ENCODE data around the gene PRPF40A.

Gene PRPF40A

DNA sequence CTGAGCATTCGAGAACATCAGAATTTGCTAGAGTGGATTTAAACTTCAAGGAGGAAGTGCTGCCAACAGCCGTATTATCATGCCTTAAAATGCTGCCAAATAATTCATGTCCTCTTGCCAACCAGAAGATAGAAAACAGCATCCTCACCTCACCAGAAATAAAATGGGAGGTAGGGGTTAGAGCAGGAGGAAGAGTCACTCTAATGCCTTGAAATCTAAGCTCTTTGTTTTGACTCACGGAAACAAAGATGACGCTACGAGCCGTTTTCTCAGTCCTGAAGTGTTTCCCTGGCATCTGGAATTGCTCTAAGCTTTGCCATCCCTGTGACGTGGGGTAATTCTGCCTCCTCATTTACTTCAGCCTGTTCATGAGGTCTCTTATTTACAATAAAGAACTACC, 97.1 kb downstream of the PRPF40A start:
- no peak for DNase-seq (ENCODE audit: low read depth)

DNA sequence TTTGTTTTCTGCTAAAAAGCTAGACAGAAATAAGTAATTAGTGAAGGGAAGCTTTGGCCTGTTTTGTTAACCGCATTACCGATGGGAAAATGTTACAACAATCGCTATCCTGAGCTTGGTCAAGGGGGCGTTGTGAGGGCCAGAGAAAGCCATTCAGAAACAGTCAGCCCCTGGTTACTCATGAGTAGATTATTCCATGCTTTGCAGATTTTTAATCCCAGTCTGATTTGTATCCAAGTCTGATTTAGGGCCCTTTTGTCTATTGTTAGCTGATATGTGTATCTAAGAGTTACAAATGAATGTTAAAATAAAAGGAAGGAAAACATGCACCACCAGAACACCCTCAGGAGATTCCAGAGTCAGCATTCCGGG, 99.1 kb downstream of the PRPF40A start:
- DNase-seq (ENCODE audit: low read depth) = no peak

DNA sequence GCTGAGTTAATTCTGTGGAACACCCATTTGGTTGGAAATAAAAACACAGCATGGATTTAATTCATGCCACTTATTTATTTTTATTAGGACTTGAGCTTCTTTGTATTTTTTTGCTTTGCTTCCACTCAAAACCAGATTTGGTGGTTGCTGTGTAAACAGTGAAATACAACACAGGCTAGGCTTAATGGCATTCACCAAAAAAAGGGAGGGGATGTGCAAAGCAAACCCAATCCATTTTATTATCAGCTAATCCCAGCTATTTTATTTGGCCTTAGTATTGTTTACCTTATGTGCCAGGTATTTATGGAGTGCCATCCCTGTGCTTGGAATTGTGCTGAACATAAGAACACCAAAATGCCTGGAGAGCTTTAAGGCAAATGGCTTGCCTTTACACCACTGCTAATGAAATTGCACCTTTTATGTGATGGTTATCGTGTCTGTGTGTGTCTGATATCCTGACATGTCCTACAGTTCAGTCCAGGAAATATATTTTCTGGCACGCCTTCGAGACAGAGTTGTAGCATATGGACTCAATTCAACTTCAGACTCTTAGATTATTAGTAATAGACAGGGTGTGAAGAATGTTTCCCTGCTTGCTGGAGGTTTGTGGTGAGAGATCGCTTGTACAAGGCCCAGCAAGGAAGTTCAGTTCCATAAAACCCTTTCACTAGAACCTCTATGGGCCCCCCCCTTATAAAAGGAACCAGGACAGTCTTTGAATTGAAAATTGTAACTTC, 99.6 kb downstream of the PRPF40A start:
- no peak for DNase-seq (ENCODE audit: low read depth)

DNA sequence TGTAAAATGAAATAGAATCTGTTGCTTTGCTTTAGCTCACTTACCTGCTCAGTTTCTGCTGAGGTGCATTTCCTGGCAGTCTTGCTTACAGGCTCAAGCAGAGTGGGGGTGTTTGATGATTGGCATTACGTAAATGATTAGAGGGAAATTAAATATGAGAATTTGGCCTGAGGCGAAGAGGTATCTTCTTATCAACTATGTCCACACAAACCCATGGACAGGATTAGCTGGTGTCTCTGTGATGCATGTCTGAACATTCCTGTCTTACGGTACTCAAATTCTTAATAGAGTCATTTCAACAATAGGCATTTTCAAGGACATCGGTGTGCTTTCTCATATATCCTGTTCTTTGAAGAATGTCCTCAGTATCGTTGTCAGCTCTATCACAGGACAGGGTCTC, 102.1 kb downstream of the PRPF40A start:
- no peak for DNase-seq (ENCODE audit: low read depth)

DNA sequence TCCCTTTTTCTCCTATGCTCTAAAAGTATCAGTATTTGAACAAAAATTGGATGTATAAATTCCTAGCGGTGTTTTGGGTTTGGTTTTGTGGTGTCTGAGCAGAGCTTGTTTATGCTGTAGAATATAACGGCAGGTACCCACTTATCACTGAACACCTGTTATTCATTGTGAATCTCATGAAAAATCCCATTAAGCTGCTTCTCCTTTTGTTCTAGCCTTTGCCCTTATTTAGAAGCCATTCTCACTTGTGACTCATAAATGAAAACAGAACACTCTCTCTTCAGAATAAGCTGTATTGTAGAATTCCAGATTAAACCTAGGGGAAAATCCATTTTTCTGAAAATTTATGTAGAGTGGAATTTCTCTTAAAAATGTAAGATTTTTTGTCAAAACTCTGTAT, 104.0 kb downstream of the PRPF40A start:
- DNase-seq (ENCODE audit: low read depth) = no peak

DNA sequence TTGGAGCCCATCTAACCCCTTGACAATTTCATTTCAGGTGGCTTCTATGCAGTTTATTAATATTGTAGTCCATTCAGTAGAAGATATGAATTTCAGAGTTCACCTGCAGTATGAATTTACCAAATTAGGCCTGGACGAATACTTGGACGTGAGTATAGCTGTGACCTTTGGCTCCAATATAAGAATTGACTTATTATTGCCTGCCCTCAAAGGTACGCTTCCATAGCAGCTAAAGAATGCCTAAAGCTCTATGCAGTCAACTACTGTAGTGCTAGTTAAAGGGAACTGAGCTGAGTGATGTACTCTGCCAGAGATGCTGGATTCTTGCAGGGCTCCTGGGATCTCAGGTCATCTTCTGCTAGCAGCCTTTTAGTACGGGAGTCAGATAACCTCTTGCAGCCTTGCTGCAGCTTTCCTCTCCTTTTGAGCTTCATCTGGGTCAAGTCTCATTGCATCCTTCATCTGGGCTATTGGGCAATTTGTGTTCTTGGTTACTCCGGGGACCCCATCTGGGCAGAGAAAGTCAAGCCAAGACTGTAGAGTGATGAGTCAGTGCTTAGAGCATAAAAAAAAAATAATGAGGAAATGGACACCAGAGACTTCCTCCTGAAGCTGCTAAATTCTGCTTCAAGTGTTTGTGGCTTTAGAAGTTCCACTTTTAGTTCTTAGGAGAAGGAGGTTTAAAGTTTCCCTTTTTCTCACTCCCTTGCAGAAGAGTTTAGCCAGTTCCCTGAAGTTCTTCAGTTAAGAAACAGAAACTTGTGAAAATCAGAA, 105.6 kb downstream of the PRPF40A start:
- DNase-seq (ENCODE audit: low read depth) = no peak

DNA sequence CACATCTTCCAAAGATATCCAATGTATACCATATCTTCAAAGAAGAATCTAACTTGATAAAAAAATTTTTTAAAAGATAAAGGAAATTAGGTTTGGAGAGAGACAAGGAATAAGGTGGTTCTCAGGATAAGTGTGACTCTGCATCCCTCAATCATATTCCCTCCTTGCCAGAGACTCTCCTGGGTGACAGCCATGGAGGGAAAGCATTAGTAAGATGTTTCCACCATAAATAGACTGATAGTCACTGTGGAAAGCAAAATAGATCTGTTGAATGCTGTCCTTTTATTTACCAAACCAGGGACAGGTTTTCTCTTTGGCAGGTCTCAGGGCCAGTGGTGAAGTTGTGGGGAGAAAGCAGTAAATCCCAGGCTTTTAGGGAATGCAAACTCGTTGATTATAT, 107.6 kb downstream of the PRPF40A start:
- DNase-seq (ENCODE audit: low read depth) = no peak

DNA sequence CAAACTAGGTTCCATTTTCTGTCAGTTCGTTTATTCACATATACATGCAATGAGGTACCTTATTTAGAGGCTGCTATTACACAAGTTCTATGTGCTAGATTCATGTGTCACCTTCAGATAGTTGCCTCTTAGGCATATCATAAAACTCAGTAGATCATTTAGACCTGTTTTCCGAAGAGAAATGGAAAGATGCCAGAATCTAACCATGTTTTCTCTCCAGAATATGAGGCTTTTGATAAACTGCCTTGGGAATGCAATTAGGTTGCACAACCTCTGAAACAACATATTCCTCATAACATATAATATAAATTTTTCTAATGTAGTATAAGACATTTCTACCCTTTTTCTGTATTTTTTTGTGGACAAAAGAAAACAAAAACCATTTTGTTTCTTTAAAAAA, 108.1 kb downstream of the PRPF40A start:
- no peak for DNase-seq (ENCODE audit: low read depth)

DNA sequence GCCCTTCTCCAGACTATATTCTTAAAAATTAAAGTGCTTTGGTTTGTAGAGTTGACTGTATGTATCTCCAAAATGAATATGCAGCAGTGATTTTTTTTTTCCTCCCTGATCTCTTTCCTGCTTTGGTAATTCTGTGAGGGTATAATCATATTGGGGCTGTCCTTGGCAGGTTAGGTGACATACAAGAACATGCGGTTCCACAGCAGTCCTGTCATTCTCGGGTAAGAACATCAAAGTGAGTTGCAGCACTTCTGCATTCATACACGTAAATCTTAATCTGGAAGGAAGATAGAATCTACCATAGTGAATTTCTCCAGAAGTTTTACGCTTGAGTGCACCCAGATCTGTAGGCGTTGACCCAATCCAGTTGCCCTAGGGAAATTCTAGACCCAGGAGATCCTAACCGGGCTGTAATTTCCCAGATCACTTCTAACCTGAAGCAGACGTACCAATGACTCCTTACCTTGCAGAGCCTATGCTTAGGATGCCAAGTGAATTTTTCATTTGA, 109.4 kb downstream of the PRPF40A start:
- no peak for DNase-seq (ENCODE audit: low read depth)

DNA sequence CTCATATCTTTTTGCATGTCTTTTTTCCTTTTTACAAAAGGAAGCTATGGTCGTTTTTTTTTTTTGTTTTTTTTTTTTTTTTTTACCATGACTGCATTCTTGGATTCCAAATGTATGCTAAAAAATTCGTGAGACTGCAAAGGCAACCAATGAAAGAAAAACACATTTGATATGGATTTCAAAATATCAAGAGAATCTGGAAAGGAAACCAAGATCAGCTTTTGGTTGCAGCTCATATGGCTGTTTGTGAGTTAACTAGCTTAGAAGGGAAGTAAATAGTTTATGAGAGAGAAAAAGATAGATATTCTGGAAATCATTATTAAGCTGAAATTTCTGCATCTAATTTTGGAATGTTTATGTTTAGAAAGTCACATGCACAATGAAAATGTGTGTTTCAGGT, 110.3 kb downstream of the PRPF40A start:
- no peak for DNase-seq (ENCODE audit: low read depth)

DNA sequence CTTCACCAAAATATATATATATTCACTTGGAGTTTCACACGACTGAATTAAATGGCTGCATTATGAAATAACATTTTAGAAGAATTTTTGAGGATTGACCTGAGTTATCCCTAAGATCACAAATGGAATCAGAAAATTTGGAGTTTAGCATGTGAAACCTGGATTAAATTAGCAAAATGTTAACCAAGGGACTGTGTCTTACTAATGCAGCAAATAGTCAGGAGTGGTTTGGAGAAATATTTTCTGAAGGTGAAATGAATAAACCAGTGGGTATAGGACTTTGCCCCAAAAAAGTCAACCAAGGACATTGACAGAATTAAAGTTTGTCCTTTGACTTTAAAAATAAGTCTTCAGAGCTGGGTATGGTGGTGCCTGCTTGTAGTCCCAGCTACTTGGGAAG, 111.2 kb downstream of the PRPF40A start:
- no peak for DNase-seq (ENCODE audit: low read depth)

DNA sequence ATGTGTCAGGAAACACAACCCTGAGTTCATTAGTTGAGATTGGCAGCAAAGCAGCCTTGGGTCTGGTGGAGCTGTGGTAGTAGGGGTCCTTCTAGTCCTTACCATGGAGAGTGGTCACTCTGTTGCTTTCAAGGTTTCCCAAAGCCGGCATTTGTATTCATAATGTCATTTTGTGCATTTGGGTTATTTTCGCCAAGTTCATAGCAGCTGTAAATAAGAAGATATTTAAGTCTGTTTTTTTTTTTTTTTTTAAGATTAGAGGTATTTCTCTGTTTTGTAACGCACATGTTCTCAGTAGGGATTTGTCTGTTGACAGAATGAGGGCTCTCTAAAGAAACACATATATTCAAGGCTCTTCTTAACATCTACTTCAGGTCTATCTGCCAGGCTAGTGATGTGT, 114.1 kb downstream of the PRPF40A start:
- DNase-seq (ENCODE audit: low read depth) = no peak

DNA sequence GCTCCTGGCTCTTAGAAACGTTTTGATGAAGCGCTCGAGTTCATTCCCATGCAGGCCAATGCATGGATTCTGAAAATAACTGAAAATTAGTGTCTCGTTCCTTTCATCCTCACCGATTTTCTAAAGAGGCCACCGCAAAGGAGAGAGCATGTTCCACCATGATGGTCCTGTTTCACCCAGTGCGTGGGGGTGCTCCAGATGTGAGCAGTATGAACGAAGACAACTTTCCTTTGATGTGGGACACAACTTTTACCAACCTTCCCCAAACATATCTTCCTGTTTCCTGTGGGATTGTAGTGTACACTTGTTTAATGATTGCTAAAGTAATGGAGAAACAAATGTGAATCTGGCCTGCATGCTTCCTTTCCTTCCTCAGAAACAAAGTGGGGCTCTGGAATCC, 114.5 kb downstream of the PRPF40A start:
- no peak for DNase-seq (ENCODE audit: low read depth)
